ENCODE data around the gene H2BK1. TPM values are rescaled to one million over a fixed set of nuclear protein-coding genes. Genes with fewer than 3 reads are reported as not detected.

The H2BK1 gene
- total RNA-seq, 1 donor from 2014 or later = not detected

DNA sequence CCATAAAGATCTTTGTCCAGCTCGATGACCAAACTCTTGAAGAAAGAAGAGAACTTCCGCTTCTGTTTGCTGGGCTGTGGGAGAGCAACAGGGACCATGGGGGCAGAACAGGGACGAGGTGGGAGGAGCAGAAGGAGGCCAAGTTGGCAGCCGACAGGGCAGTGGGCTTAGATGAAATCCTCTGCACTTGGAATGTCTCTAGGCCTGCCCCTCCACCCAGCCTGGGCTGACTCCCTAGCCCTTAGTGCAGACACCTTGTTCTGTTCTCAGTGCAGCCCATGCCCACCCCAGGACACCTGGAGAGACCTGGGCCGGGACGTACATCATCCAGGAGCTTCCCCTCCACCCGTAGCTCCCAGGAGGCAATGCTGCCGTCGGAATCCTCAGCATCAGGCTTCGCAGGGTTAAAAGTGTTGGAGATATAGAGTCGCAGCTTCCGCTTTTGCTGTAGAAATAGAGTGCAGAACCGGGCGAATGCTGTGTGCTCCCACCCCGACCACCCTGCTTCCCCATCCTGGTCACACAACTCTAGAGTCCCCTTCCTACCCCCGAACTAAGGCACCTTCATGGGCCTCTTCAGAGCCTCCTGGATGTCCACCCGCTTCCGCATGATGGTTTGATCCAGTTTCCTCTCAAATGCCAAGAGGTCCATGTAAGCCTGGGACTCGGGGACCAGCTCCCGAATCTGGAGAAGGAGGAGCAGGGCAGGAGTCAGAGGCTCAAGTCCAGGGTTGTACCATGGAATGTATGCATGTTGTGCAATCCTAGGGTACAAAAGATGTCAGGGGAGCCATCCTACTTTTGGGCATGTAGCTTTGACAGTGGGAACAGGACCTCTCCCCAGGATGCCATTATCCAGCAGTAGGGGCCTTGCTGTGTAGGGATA, 32.1 kb upstream of the H2BK1 start:
- Mint-ChIP-seq H3K9me3 (no peaks in the 10 kb centered on the region), H3K27ac (no peak overlapping the region), H3K36me3 (ENCODE audit: low read depth) (peaks cover 5% of the 10 kb centered on the region), H3K4me3 (no peak overlapping the region), H3K27me3 (ENCODE audit: insufficient read depth) (peaks cover 21% of the 10 kb centered on the region), H3K4me1 (ENCODE audit: low read depth) (peaks cover 19% of the 10 kb centered on the region)
- no peak for DNase-seq (ENCODE audit: low spot score)
- intact Hi-C loops (cut with micrococcal nuclease) = no loop called here

DNA sequence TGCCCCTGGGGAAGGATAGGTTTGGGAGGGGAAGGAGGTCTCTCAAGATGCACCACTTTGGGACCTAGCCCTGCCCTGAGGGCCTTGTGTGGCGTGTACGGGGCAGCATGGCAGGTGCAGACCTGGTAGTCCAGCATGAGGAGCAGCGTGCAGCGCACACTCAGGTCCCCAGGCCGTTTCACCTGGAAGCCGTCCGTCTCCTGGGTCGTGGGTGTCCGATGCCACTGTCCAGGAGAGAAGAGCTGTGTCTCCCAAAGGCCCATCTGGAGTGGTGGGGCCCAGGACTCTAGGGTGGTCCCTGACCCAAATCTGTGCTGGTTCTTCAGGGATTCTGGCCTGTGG, 31.4 kb upstream of the H2BK1 start:
- no peak for DNase-seq (ENCODE audit: low spot score)
- no peak overlapping the region for H3K4me3 Mint-ChIP-seq
- intact Hi-C loops (cut with micrococcal nuclease) = no loop called here
- no peaks in the 10 kb centered on the region for H3K9me3 Mint-ChIP-seq
- peaks cover 19% of the 10 kb centered on the region for H3K4me1 Mint-ChIP-seq (ENCODE audit: low read depth)
- H3K27me3 Mint-ChIP-seq (ENCODE audit: insufficient read depth) = peaks cover 16% of the 10 kb centered on the region
- H3K27ac Mint-ChIP-seq = no peak overlapping the region
- H3K36me3 Mint-ChIP-seq (ENCODE audit: low read depth) = peaks cover 5% of the 10 kb centered on the region

- intact Hi-C loops (cut with micrococcal nuclease) = no loop called here
- Mint-ChIP-seq H3K4me1 (ENCODE audit: low read depth) (peaks cover 19% of the 10 kb centered on the region), H3K27me3 (ENCODE audit: insufficient read depth) (peaks cover 11% of the 10 kb centered on the region), H3K27ac (no peak overlapping the region), H3K9me3 (no peaks in the 10 kb centered on the region), H3K36me3 (ENCODE audit: low read depth) (peaks cover 9% of the 10 kb centered on the region), H3K4me3 (peak overlapping the region; percentile 7)
- no peak for DNase-seq (ENCODE audit: low spot score)
These were observed 30.9 kb upstream of the H2BK1 start for GRCh38 chr7:151240942-151241754.

DNA sequence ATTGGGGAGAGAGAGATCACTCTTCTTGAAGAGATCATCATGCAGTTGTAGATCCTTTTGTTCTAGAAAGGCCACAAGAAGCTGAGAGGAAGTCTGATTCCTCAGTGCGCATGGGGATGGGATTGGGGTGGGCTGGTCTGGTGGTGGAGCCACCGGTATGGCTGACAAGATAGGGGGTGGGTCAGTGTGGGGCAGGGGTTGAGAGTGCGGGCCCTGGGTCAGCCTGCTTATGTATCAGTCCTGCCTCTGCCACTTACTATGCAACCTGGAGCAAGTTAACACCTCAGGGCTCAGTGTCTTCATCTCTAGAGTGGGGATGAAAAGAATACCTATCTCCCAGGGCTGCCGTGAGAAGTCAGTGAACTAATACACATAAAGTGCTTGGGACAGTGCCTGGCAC, 30.2 kb upstream of the H2BK1 start:
- intact Hi-C loops (cut with micrococcal nuclease) = no loop called here
- peaks cover 9% of the 10 kb centered on the region for H3K36me3 Mint-ChIP-seq (ENCODE audit: low read depth)
- H3K4me3 Mint-ChIP-seq = no peak overlapping the region
- H3K27me3 Mint-ChIP-seq (ENCODE audit: insufficient read depth) = peaks cover 7% of the 10 kb centered on the region
- DNase-seq (ENCODE audit: low spot score) = no peak
- no peaks in the 10 kb centered on the region for H3K9me3 Mint-ChIP-seq
- H3K27ac Mint-ChIP-seq = no peak overlapping the region
- H3K4me1 Mint-ChIP-seq (ENCODE audit: low read depth) = peaks cover 19% of the 10 kb centered on the region

DNA sequence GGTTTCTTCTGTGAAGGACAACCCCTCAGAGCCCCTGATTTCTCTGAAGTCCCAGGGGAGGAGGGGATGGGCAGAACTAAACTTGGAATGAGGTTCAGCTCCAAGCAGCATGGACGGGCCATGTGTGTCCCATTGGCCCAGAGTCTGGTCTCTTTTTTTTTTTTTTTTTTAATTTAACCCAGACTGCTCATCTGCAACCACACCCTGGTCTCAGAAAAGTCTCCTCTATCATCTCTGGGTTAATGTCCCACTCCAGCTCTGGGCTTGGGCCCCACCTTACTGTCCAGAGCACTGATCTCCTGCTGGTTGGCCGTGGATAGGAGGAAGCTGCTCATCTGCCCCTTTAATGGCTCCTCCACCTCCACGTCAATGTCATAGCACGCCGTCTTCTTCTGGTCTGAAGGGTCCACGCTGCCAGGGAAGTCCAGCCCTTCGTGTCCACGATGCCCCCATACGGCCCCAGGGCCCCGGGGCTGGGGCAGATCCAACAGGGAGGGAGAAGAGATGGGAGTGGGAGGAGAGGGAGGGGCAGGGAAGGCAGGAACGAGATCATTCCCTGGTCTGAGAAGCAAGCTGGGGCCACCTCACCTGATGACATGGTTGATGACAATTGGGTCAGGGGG, 29.7 kb upstream of the H2BK1 start:
- DNase-seq (ENCODE audit: low spot score) = no peak
- intact Hi-C loops (cut with micrococcal nuclease) = loop anchor here (10.0 kb wide), 1 partner anchor 1435 kb away; the partner anchor contains the start of gene XRCC2
- no peak overlapping the region for H3K27ac Mint-ChIP-seq

DNA sequence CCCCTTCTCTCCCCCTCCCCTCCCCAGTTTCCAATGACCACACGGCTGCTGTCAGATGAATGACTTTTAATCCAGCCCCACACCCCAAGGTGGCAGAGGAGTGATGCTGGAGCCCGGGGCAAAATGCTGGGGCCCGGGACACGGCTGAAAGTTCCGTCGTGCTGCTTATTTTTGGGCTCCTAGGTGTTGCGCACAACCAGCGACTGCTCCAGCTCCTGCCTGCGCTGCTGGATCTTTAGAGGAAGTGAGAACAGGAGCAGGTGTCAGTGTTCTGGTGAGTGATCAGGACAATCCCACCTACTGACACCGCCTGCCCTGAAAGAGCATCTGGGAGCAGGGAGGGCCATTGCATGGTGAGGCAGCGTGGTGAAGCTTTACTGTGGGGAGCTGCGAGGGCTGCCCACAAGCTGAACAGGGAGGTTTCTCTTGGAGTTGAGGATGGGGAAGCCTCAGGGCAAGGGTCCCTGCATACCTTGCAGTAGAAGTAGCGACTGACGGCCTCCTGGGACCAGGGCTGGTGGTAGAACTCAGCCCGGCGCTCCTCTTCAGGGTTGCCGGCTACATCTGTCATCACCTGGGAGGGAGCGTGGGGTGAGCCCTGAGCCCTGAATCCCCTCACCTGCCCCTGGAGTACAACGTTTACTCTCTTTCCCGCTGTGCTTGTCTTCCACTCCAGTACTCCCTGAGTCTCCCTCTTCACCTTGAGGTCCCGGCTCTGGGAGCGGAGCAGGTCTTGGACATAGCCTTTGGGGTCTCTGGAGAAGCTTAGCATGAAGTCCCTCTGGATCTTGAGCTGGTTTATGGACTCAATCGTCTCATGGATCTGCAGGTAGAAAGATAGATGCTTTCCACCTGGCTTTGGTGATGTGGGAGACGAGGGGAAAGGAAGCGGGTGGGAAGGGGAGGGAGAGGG, 28.9 kb upstream of the H2BK1 start:
- Mint-ChIP-seq H3K9me3 (no peaks in the 10 kb centered on the region), H3K4me1 (ENCODE audit: low read depth) (peaks cover 19% of the 10 kb centered on the region), H3K27ac (no peak overlapping the region), H3K36me3 (ENCODE audit: low read depth) (peaks cover 9% of the 10 kb centered on the region), H3K4me3 (no peak overlapping the region), H3K27me3 (ENCODE audit: insufficient read depth) (no peaks in the 10 kb centered on the region)
- intact Hi-C loops (cut with micrococcal nuclease) = loop anchor here (10.0 kb wide), 1 partner anchor 1436 kb away; the partner anchor contains the start of gene XRCC2
- no peak for DNase-seq (ENCODE audit: low spot score)

More for the DNA sequence above, 29.7 kb upstream of the H2BK1 start:
- Mint-ChIP-seq H3K27me3 (ENCODE audit: insufficient read depth) (peaks cover 6% of the 10 kb centered on the region), H3K4me3 (no peak overlapping the region), H3K4me1 (ENCODE audit: low read depth) (peaks cover 19% of the 10 kb centered on the region), H3K9me3 (no peaks in the 10 kb centered on the region), H3K36me3 (ENCODE audit: low read depth) (peaks cover 9% of the 10 kb centered on the region)

DNA sequence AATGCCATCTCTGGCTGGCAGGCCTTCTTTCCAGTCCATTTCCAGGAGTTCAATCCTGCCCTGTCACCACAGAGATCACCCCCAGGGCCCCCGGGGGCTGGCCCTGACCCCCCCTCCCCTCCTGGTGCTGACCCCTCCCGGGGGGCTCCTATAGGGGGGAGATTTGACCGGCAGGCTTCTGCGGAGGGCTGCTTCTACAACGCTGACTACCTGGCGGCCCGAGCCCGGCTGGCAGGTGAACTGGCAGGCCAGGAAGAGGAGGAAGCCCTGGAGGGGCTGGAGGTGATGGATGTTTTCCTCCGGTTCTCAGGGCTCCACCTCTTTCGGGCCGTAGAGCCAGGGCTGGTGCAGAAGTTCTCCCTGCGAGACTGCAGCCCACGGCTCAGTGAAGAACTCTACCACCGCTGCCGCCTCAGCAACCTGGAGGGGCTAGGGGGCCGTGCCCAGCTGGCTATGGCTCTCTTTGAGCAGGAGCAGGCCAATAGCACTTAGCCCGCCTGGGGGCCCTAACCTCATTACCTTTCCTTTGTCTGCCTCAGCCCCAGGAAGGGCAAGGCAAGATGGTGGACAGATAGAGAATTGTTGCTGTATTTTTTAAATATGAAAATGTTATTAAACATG, 28.0 kb upstream of the H2BK1 start:
- no peaks in the 10 kb centered on the region for H3K9me3 Mint-ChIP-seq
- H3K27me3 Mint-ChIP-seq (ENCODE audit: insufficient read depth) = no peaks in the 10 kb centered on the region
- H3K36me3 Mint-ChIP-seq (ENCODE audit: low read depth) = peaks cover 15% of the 10 kb centered on the region

GRCh38 chr7:151237244-151238189, 27.2 kb upstream of the H2BK1 start:
- Mint-ChIP-seq H3K27me3 (ENCODE audit: insufficient read depth) (no peaks in the 10 kb centered on the region), H3K4me3 (no peak overlapping the region), H3K4me1 (ENCODE audit: low read depth) (peaks cover 14% of the 10 kb centered on the region), H3K36me3 (ENCODE audit: low read depth) (peaks cover 15% of the 10 kb centered on the region), H3K9me3 (no peaks in the 10 kb centered on the region), H3K27ac (no peak overlapping the region)
- no peak for DNase-seq (ENCODE audit: low spot score)
- intact Hi-C loops (cut with micrococcal nuclease) = loop anchor here (10.0 kb wide), 1 partner anchor 1437 kb away; the partner anchor contains the start of gene XRCC2

More for the DNA sequence above, 28.0 kb upstream of the H2BK1 start:
- DNase-seq (ENCODE audit: low spot score) = no peak
- no peak overlapping the region for H3K27ac Mint-ChIP-seq
- peaks cover 19% of the 10 kb centered on the region for H3K4me1 Mint-ChIP-seq (ENCODE audit: low read depth)
- intact Hi-C loops (cut with micrococcal nuclease) = loop anchor here (10.0 kb wide), 1 partner anchor 1437 kb away; the partner anchor contains the start of gene XRCC2
- H3K4me3 Mint-ChIP-seq = no peak overlapping the region

- Mint-ChIP-seq H3K27me3 (ENCODE audit: insufficient read depth) (no peaks in the 10 kb centered on the region), H3K27ac (no peak overlapping the region), H3K36me3 (ENCODE audit: low read depth) (peaks cover 15% of the 10 kb centered on the region), H3K4me3 (no peak overlapping the region), H3K9me3 (no peaks in the 10 kb centered on the region), H3K4me1 (ENCODE audit: low read depth) (peaks cover 24% of the 10 kb centered on the region)
- no peak for DNase-seq (ENCODE audit: low spot score)
- intact Hi-C loops (cut with micrococcal nuclease) = loop anchor here (10.0 kb wide), 1 partner anchor 1438 kb away; the partner anchor contains the start of gene XRCC2
These were observed 26.1 kb upstream of the H2BK1 start for GRCh38 chr7:151236406-151236805.

DNA sequence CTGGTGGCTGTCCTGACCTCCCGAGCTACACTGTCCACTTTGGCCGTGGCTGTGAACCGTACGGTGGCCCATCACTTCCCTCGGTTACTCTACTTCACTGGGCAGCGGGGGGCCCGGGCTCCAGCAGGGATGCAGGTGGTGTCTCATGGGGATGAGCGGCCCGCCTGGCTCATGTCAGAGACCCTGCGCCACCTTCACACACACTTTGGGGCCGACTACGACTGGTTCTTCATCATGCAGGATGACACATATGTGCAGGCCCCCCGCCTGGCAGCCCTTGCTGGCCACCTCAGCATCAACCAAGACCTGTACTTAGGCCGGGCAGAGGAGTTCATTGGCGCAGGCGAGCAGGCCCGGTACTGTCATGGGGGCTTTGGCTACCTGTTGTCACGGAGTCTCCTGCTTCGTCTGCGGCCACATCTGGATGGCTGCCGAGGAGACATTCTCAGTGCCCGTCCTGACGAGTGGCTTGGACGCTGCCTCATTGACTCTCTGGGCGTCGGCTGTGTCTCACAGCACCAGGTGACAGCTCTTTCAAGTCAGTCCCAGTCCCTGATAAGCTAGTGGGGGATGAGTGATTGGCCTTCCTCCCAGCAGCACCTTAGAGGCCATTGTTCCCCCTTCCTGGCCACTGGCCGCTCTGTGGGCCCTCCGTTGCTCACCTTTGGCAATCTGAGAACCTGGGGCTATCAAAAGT, 25.0 kb upstream of the H2BK1 start:
- H3K27ac Mint-ChIP-seq = no peak overlapping the region
- intact Hi-C loops (cut with micrococcal nuclease) = loop anchor here (10.0 kb wide), 1 partner anchor 1440 kb away; the partner anchor contains the start of gene XRCC2
- peaks cover 28% of the 10 kb centered on the region for H3K4me1 Mint-ChIP-seq (ENCODE audit: low read depth)
- peaks cover 15% of the 10 kb centered on the region for H3K36me3 Mint-ChIP-seq (ENCODE audit: low read depth)
- H3K27me3 Mint-ChIP-seq (ENCODE audit: insufficient read depth) = no peaks in the 10 kb centered on the region
- H3K4me3 Mint-ChIP-seq = peak overlapping the region; percentile 67
- no peak for DNase-seq (ENCODE audit: low spot score)
- no peaks in the 10 kb centered on the region for H3K9me3 Mint-ChIP-seq

All from activated T-helper 1 cell treated with anti-CD3 and anti-CD28 coated beads, Interleukin-12 subunit alpha, Interleukin-12 subunit beta, Interleukin-2, Interleukin-4 antibody, amounts not matched to agents 30 ng/mL and 10 ng/mL and 1 ng/mL, durations not matched to agents 14 hours and 24 hours and 36 hours (primary cell).